D721Med (cell line): Measurements from ENCODE around the gene USP2.

Experiments
- DNase-seq: peaks from one replicate; pipeline ENCODE4 v3.0.0; 2011; ENCODE audit warnings: low spot score; ENCODE audit not compliant: insufficient read length
- FAIRE-seq: peaks from 2 replicates; lab custom pipeline; 2011; peaks lifted over from hg19 to GRCh38; lab: Jason Lieb, UNC
- CTCF ChIP-seq: IDR thresholded peaks from 2 replicates; pipeline ENCODE4 v1.5.1; 2012; ENCODE audit warnings: mild to moderate bottlenecking, control low read depth; ENCODE audit not compliant: insufficient read depth; ENCODE audit errors: missing control alignments

USP2 gene

GRCh38 chr11:119307219-119307618 is 74.3 kb downstream of the USP2 start:
- no peak for DNase-seq
- peak; percentile 33 for TF ChIP-seq CTCF
- no peak for FAIRE-seq

- no peak for DNase-seq
Measured at GRCh38 chr11:119306373-119306890, 75.1 kb downstream of the USP2 start.

DNA sequence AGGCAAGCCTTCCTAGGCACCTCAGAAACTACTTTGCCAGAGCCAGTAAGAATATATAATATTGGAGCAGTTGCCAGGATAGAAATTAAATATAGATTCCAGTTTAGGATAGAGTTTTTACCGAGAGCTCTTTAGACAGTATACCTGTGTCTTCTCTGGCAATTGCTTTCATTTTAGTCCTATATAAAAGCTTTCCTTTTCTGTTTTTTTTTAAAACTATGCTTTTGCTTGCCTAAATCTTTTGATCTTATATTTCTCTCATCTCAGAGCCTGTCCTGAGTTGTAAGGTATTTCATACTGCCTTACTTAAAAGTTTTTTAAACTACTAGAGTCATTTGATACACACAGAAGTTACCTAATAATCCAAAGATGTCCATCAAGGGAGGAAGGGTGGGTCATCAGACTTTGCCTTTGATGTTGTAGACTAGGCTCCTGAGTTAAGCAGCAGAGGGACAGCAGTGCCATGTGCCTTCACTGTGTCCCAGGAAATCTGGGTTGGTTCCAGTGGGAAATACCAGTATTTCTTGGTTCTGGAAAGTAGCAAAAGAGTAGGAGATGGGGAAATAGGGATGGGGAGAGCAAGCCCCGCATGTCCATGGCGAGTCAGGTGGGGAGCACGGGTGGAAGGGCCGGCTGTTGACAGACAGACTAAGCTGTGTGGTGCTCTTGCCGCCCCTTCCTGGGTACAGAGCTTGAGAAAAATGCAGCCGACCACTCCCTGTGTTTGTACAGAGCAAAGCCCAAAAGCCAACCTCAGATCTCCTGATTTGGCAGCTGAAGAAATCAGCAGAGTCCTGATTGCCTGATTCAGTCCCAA is 75.7 kb downstream of the USP2 start:
- no peak for DNase-seq
- FAIRE-seq: no peak
- no peak for TF ChIP-seq CTCF

More at GRCh38 chr11:119306373-119306890, 75.1 kb downstream of the USP2 start:
- no peak for TF ChIP-seq CTCF
- no peak for FAIRE-seq
